GM19455 (cell line): ENCODE results near the gene ARHGAP30.
"Not testable (repeated sequence)": the region's sequence is repeated elsewhere in the genome, so short reads cannot be mapped to it uniquely, and the experiment has no call there.

Source experiments
- ATAC-seq: cut with Tn5 transposase; IDR thresholded peaks from one replicate; pipeline ENCODE4 v1.9.1; 2021; ENCODE audit not compliant: unreplicated experiment

Gene ARHGAP30

DNA sequence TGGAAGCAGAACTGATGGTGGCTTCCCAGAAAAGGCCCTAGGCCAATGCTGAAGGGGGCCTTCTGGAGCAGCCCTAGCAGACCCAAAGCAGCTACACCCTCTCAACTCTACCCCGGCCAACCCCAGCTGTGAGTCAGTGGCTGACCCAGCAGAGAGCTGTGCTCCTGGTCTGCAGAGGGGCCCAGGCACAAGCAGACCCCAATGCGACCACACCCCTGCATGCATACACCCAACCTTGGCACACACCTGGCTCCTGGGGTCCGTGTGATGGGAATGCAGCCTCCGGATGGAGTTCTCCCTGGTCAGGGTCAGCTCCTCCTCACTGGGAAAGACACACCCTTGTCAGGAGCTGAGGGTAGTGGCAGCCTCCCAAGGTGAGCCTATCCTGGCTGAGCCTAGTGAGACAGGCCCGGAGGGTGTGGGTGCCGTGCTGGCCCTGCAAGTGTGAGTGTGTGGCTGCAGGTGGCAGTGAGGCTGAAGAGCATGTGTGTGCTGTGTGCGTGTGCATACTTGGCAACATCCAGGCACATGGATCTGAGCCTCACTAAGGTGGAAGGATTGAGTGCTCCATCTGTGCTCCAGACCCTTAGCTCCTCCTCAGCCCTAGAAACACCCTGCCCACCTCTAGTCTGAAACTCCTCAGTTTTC lies 3.9 kb upstream of the ARHGAP30 start:
- ATAC-seq = no peak

- no peak for ATAC-seq
Measured at GRCh38 chr1:161072751-161073449, 3.2 kb upstream of the ARHGAP30 start.

- ATAC-seq = no peak
Measured at GRCh38 chr1:161071886-161072371, 2.2 kb upstream of the ARHGAP30 start.

- no peak for ATAC-seq
Measured at GRCh38 chr1:161070761-161071160, 1.1 kb upstream of the ARHGAP30 start.

- ATAC-seq = no peak
Measured at GRCh38 chr1:161069241-161069640, 450 bp downstream of the ARHGAP30 start.

- ATAC-seq = peak; percentile 61
Measured at GRCh38 chr1:161068306-161069234, 1.1 kb downstream of the ARHGAP30 start.

DNA sequence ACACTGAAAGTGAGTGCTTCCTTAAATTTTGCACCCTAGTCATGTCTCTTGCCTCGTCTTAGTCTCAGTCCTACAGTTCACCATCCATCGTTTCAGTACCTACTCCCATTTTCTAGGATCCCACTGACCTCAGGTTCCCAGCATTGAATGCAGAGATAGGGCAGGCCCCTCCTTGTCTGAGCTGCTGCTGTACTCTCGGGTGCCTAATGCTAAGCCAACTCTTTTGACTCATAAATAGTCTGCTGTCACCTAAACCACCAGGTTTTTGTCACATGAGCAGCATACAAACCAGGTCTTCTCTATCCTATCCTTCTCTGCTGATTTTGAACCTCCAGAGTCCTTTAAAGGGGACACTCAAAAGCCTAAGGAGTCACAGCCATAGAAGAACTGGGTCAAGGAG lies 3.0 kb downstream of the ARHGAP30 start:
- ATAC-seq = no peak

DNA sequence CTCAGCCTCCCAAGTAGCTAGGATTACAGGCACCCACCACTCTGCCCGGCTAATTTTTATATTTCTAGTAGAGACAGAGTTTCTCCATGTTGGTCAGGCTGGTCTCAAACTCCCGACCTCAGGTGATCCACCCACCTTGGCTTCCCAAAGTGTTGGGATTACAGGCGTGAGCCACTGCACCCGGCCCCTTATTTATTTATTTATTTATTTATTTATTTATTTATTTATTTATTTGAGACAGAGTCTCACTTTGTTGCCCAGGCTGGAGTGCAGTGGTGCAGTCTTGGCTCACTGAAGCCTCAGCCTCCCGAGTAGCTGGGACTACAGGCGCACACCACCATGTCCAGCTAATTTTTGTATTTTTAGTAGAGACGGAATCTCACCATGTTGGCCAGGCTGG lies 4.0 kb downstream of the ARHGAP30 start:
- not testable (repeated sequence) for ATAC-seq

GRCh38 chr1:161063936-161064335 lies 5.8 kb downstream of the ARHGAP30 start:
- ATAC-seq = not testable (repeated sequence)

- ATAC-seq = no peak
Measured at GRCh38 chr1:161061419-161061818, 8.3 kb downstream of the ARHGAP30 start.

DNA sequence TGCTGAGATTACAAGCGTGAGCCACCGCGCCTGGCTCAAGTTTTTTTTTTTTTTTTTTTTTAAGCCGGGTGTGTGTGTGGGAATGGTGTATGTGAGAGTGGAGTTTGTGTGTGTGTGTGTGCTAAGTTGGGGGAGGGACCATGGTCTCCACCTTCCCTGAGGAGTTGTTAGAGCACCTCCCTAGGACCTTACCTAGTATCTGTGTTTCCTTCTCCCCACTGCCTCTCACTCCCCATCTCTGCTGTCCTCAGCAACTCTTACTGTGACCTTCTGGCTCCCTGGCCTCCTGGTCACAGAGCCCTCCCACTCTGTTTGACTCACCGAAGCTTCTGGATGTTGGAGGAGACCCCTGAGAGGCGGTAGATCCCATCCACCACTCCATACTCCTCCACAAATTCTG lies 10.4 kb downstream of the ARHGAP30 start:
- no peak for ATAC-seq

DNA sequence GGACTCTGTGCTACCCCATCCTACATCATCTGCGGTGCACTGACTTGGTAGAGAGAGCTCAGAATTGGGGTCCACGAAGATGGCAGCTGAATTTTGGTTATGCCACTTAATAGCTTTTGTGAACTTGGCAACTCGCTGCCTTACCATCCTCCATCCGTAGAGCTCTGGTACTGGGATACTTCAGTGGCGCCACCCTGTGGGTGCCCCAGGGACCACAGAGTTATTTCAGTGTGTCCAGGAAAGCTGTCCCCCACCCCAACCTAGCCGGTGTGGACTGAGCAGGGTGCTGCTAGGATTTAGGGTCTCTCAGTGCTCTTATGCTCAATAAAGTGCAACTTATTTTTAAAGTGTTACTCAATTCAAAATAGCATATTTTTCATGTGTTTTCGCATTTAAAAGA lies 14.9 kb downstream of the ARHGAP30 start:
- ATAC-seq = no peak

DNA sequence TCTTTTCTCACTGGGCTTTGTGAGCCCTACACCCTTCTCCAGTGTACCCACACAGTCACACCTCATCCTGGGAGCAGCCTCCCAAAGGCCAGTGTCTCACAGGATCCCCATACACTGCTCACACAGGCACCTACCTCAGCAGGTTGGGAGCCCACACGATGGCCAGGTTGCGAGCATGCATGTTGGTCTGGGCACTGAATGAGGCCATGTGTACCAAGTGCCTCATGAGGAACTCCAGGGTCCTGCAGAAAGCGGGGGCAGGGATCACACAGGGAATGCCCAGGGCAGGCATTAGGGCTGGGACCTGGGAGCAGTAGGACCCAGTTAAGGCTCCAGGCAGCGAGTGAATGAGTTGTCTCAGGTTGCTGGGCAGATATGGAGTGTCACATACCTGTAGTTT lies 15.5 kb downstream of the ARHGAP30 start:
- no peak for ATAC-seq

GRCh38 chr1:161052899-161053298 lies 16.8 kb downstream of the ARHGAP30 start:
- no peak for ATAC-seq

DNA sequence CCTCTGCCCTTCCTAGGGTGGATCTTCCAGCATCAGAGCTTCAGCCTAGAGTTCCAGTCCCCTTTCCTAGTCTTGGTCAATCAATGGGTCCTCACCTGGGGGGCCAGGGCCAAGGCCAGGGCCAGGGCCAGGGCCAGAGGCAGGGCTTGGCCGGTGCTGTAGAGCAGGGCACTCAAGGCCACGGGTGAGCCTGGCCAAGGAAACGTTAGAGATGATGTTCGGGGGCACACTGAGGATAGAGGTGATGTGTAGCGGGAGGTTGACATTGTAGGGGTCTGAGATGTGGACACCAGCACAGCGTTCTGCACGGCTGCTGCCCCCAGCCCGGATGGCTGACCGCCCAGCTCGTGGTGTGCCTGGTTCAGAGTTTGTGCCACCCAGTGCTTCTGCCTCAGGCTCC lies 18.5 kb downstream of the ARHGAP30 start:
- ATAC-seq = no peak

- ATAC-seq = no peak
Measured at GRCh38 chr1:161048949-161049722, 20.6 kb downstream of the ARHGAP30 start.

- no peak for ATAC-seq
Measured at GRCh38 chr1:161047436-161048420, 22.0 kb downstream of the ARHGAP30 start.

GRCh38 chr1:161046605-161047228 lies 23.0 kb downstream of the ARHGAP30 start:
- ATAC-seq = no peak
